Activated naive CD4-positive, alpha-beta T cell treated with anti-CD3 and anti-CD28 coated beads, Interleukin-2, amount 50 U/mL, for 24 hours (primary cell): ENCODE measurements around the gene CDH23.

Source experiments
- H3K27ac Mint-ChIP-seq: one replicate; pipeline ENCODE4 v1.8.0; 2021; ENCODE audit warnings: mild to moderate bottlenecking, mixed read lengths
- H3K27me3 Mint-ChIP-seq: one replicate; pipeline ENCODE4 v1.8.0; 2021; ENCODE audit warnings: mixed read lengths
- H3K36me3 Mint-ChIP-seq: one replicate; pipeline ENCODE4 v1.8.0; 2021; ENCODE audit warnings: mixed read lengths
- H3K4me1 Mint-ChIP-seq: one replicate; pipeline ENCODE4 v1.8.0; 2021; ENCODE audit warnings: mixed read lengths
- H3K4me3 Mint-ChIP-seq: one replicate; pipeline ENCODE4 v1.8.0; 2021; ENCODE audit warnings: mild to moderate bottlenecking, mixed read lengths
- H3K9me3 Mint-ChIP-seq: one replicate; pipeline ENCODE4 v1.8.0; 2021; ENCODE audit warnings: mixed read lengths

CDH23 gene

GRCh38 chr10:71633920-71634319 is 237.2 kb downstream of the CDH23 start:
- H3K36me3 Mint-ChIP-seq = no peaks in the 10 kb centered on the region
- H3K27ac Mint-ChIP-seq = no peak overlapping the region
- no peaks in the 10 kb centered on the region for H3K9me3 Mint-ChIP-seq
- peaks cover 6% of the 10 kb centered on the region for H3K4me1 Mint-ChIP-seq
- no peak overlapping the region for H3K4me3 Mint-ChIP-seq
- H3K27me3 Mint-ChIP-seq = no peaks in the 10 kb centered on the region

DNA sequence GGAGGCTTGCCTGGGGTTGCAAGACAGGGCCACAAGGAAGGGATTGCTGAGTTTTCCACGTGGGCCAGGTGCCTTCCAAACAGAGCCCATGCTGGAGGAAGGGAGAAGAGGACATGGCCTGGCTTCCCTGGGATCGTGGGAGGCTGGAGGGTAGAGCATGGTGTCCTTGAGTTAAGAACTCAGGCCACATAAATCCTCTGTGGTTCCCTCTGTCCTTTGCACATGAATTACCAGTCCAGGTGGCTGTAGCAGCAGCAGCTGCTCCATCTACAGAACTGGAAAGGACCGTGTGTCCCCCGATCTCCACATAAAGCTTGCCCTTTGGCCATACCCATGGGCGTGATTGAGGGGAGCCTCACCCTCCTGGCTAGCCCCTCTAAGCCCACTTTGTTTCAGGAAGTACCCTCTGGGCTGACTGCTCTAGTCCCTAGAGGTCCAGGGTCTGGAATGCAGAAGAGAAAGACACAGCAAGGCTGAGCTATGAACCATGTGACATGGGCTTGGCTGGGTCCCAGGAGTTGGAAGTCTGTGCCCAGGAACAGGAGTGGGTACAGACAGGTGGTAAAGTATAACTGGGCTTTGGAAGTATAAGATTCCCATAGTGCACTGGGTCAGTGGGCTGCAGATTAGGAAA is 237.9 kb downstream of the CDH23 start:
- Mint-ChIP-seq H3K36me3 (no peaks in the 10 kb centered on the region), H3K9me3 (no peaks in the 10 kb centered on the region)

DNA sequence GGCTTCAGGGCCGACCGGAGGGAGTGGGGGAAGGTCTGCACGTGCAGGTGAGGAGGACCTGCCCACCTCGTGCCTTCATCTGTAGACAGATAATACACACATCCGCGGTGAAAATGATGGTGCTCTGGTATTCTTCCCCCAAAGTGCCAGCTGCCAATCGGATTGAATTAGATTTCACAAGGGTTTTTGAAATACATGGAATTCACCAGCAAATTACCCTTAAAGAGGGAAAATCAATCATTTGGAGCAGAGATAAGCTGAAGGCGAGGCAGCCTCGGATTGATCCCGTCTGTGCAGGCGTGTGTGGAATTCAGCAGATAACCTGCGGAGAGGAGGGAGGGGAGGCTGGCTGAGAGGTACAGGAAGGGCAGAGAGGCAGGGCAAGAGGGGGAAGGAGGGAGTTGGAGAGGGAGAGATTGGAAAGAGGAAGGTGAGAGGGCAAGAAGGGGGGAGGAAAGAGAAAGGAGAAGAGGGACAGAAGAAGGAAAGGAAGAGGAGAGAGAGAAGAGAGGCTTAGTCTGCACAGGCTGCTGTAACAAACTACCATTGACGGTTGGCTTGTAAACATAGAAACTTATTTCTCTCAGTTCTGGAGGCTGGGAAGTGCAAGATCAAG is 238.6 kb downstream of the CDH23 start:
- H3K36me3 Mint-ChIP-seq = no peaks in the 10 kb centered on the region
- H3K27me3 Mint-ChIP-seq = no peaks in the 10 kb centered on the region
- peaks cover 6% of the 10 kb centered on the region for H3K4me1 Mint-ChIP-seq
- no peak overlapping the region for H3K4me3 Mint-ChIP-seq
- no peaks in the 10 kb centered on the region for H3K9me3 Mint-ChIP-seq
- no peak overlapping the region for H3K27ac Mint-ChIP-seq

More for the DNA sequence above, 237.9 kb downstream of the CDH23 start:
- Mint-ChIP-seq H3K27me3 (no peaks in the 10 kb centered on the region), H3K27ac (no peak overlapping the region), H3K4me3 (no peak overlapping the region), H3K4me1 (peaks cover 6% of the 10 kb centered on the region)

GRCh38 chr10:71635867-71636266 is 239.1 kb downstream of the CDH23 start:
- Mint-ChIP-seq H3K36me3 (no peaks in the 10 kb centered on the region), H3K27me3 (no peaks in the 10 kb centered on the region), H3K9me3 (no peaks in the 10 kb centered on the region), H3K4me1 (peaks cover 6% of the 10 kb centered on the region), H3K4me3 (no peak overlapping the region), H3K27ac (no peak overlapping the region)

GRCh38 chr10:71636588-71636987 is 239.9 kb downstream of the CDH23 start:
- Mint-ChIP-seq H3K4me3 (no peak overlapping the region), H3K27ac (no peak overlapping the region), H3K36me3 (no peaks in the 10 kb centered on the region), H3K4me1 (peaks cover 6% of the 10 kb centered on the region), H3K9me3 (no peaks in the 10 kb centered on the region), H3K27me3 (no peaks in the 10 kb centered on the region)

DNA sequence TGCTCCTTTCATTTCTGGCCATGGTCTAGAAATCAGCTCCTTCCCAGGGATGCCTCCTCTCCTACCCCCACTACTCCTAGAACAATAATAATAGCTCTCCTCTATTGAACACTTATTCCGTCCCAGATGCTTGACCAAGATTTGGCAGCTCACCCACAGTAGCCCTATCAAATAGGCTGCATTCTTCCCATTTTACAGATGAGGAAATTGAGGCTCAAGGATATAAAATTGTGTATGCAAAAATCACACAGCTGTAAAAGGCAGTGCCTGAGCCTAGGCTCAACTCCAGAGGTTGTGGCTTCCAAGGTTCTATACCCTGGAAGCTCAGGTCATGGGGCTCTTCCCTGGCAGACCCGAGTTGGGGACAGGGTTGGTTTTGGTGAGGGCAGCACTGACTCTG is 240.6 kb downstream of the CDH23 start:
- Mint-ChIP-seq H3K27ac (no peak overlapping the region), H3K4me1 (peaks cover 6% of the 10 kb centered on the region), H3K36me3 (no peaks in the 10 kb centered on the region), H3K27me3 (no peaks in the 10 kb centered on the region), H3K9me3 (no peaks in the 10 kb centered on the region), H3K4me3 (no peak overlapping the region)

DNA sequence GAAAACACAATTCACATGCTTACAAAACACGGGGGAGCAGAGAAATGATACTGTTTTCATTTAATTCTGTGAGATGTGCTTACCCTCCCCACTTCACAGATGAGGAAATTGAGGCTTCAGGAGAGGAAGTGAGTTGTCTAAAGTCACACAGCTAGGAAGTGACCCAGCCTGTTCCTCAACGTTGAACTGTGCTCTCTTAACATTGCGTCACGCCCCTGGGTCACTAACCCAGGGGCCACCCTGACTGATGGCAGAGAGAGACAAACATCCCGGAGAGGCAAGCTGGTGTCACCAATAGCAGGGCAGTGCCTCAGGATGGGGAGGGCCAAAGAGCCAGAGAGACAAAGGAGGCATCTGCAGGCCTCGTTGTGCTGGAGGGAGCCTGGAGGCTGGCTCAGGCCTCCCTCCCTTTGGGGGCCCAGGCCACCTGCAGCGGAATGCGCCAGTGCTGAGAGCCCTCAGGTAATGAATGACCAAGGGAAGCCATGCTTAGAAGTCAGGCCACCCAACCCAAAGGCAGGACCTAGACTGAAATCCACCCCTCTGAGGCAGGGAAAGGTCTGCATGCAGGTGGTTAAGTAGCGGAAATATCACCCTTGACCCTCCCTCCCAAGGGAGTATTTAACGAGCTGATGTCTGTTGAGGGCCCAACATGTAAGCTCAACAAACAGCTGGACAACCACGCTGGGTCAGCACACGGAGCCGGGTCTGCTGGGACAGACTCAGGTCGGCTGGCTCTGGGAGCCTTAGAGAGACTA is 241.5 kb downstream of the CDH23 start:
- peaks cover 6% of the 10 kb centered on the region for H3K4me1 Mint-ChIP-seq
- no peaks in the 10 kb centered on the region for H3K27me3 Mint-ChIP-seq
- H3K27ac Mint-ChIP-seq = no peak overlapping the region
- no peaks in the 10 kb centered on the region for H3K9me3 Mint-ChIP-seq
- H3K36me3 Mint-ChIP-seq = no peaks in the 10 kb centered on the region
- no peak overlapping the region for H3K4me3 Mint-ChIP-seq

DNA sequence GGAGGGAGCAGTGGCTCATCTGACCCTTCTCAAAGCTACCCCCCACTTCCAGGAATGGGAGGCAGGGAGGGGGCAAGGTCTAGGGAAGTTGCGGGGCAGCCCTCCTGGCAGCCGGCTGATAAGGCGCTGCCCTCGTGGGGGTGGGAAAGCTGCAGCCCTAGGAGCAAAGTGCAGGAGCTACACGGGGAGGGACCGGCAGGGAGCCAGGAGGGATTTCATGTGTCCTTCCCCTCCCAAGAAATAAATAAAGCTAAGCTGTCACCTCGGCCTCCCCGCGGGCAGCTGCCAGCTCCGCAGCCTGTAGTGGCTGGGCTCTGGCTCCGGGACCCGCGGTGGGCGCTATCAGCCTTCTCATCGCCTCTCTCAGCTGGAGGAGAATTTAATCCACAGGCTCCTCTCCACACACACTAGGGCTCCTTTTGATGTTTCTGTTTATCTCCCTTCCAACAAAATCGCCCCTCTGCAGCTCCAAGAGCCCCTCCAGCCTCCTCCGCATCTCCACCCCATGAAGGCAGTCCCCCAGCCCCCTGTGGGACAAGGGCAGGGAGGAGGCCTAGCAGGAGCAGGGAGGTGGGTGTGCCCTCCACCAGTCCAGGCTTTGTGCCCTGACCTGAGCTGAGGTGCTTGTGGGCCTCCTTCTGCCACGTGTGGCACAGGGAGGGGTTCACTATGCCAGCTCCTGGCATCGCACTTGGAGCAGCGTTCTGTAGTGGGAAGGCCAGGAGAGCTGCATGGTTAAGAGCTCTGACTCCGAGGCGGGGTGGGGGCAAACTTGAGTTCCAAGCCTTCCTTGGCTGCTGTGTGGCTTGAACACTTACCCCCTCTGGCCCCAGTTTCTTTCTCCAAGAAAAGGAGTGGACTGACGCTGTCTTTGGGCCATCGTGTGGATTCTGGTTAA is 242.4 kb downstream of the CDH23 start:
- no peaks in the 10 kb centered on the region for H3K36me3 Mint-ChIP-seq
- H3K4me1 Mint-ChIP-seq = peaks cover 6% of the 10 kb centered on the region
- no peaks in the 10 kb centered on the region for H3K9me3 Mint-ChIP-seq
- no peak overlapping the region for H3K27ac Mint-ChIP-seq
- H3K27me3 Mint-ChIP-seq = no peaks in the 10 kb centered on the region
- no peak overlapping the region for H3K4me3 Mint-ChIP-seq

- Mint-ChIP-seq H3K36me3 (no peaks in the 10 kb centered on the region), H3K27me3 (no peaks in the 10 kb centered on the region), H3K4me1 (peaks cover 6% of the 10 kb centered on the region), H3K9me3 (no peaks in the 10 kb centered on the region), H3K4me3 (no peak overlapping the region), H3K27ac (no peak overlapping the region)
These were observed 243.9 kb downstream of the CDH23 start for GRCh38 chr10:71640607-71641006.

- Mint-ChIP-seq H3K4me3 (no peak overlapping the region), H3K27me3 (no peaks in the 10 kb centered on the region), H3K36me3 (no peaks in the 10 kb centered on the region), H3K27ac (peak overlapping the region; percentile 6), H3K4me1 (peaks cover 6% of the 10 kb centered on the region), H3K9me3 (no peaks in the 10 kb centered on the region)
These were observed 244.7 kb downstream of the CDH23 start for GRCh38 chr10:71641449-71641848.

GRCh38 chr10:71641986-71642385 is 245.3 kb downstream of the CDH23 start:
- Mint-ChIP-seq H3K27me3 (no peaks in the 10 kb centered on the region), H3K4me1 (peaks cover 6% of the 10 kb centered on the region)

DNA sequence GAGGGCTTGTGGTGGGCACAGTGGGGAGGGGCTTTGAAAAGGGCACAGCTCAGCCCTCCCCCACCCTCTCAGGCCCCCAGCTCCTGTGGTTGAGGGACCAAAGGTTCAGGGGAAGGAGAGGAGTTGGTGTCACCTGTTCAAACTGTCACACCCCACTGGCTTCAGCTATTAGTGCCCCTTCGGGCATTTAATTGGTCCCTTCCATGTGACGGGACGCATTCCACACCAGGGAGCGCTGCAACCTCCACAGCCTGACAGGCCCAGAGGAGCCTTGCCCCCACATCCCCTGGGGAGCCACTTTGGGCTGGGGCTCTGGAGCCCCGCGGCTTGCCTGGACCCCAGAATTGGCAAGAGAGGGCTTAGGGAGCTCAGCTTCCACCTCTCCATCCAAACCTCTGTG is 247.2 kb downstream of the CDH23 start:
- H3K4me3 Mint-ChIP-seq = no peak overlapping the region
- H3K27me3 Mint-ChIP-seq = no peaks in the 10 kb centered on the region
- H3K9me3 Mint-ChIP-seq = no peaks in the 10 kb centered on the region
- H3K36me3 Mint-ChIP-seq = no peaks in the 10 kb centered on the region
- H3K4me1 Mint-ChIP-seq = no peaks in the 10 kb centered on the region
- H3K27ac Mint-ChIP-seq = no peak overlapping the region

More at GRCh38 chr10:71641986-71642385, 245.3 kb downstream of the CDH23 start:
- Mint-ChIP-seq H3K9me3 (no peaks in the 10 kb centered on the region), H3K36me3 (no peaks in the 10 kb centered on the region), H3K27ac (no peak overlapping the region), H3K4me3 (no peak overlapping the region)

- Mint-ChIP-seq H3K27ac (no peak overlapping the region), H3K4me1 (no peaks in the 10 kb centered on the region), H3K4me3 (no peak overlapping the region), H3K27me3 (no peaks in the 10 kb centered on the region), H3K36me3 (no peaks in the 10 kb centered on the region), H3K9me3 (no peaks in the 10 kb centered on the region)
These were observed 247.8 kb downstream of the CDH23 start for GRCh38 chr10:71644307-71645180.

GRCh38 chr10:71645185-71645584 is 248.5 kb downstream of the CDH23 start:
- Mint-ChIP-seq H3K27ac (no peak overlapping the region), H3K4me3 (no peak overlapping the region), H3K36me3 (no peaks in the 10 kb centered on the region), H3K27me3 (no peaks in the 10 kb centered on the region), H3K9me3 (no peaks in the 10 kb centered on the region), H3K4me1 (no peaks in the 10 kb centered on the region)

GRCh38 chr10:71646037-71646436 is 249.3 kb downstream of the CDH23 start:
- H3K27me3 Mint-ChIP-seq = no peaks in the 10 kb centered on the region
- H3K27ac Mint-ChIP-seq = no peak overlapping the region
- H3K4me3 Mint-ChIP-seq = no peak overlapping the region
- H3K36me3 Mint-ChIP-seq = no peaks in the 10 kb centered on the region
- H3K9me3 Mint-ChIP-seq = no peaks in the 10 kb centered on the region
- no peaks in the 10 kb centered on the region for H3K4me1 Mint-ChIP-seq
